Germinal center (tissue), 1 donor: Measurements from ENCODE around the gene CASP3.
"Not testable (repeated sequence)": the region's sequence is repeated elsewhere in the genome, so short reads cannot be mapped to it uniquely, and the experiment has no call there.

ENCODE experiments used
- DNase-seq: peaks from one replicate; pipeline ENCODE4 v3.0.0; 2012; ENCODE audit warnings: mixed read lengths, low spot score

CASP3 gene

DNA sequence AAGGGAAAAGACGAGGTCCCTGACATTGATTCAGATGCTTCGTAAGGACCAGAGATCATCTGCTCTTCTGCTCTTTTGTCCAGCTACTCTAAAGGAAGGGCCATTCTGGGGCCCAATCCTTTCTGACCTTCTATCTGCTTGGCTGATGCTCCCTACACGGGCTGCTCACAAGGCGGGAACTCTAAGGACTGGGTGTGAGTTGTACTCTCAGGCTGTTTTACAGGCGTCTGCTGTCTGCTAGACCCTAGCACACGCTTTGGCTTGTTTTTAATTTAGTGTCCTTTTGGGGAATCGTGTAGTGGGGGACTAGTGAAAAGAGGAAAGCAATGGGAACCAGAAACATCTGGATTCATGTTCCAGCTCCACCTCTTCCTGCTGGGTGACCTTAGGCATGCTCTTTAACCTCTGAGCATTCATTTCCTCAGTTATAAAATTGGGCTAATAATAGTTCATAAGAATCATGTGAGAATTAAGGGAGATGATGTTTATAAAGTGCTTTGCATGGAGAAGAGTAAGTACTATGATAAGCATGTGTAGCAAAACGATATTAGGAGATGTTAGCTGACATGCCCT is 53.1 kb downstream of the CASP3 start:
- DNase-seq, result no peak

DNA sequence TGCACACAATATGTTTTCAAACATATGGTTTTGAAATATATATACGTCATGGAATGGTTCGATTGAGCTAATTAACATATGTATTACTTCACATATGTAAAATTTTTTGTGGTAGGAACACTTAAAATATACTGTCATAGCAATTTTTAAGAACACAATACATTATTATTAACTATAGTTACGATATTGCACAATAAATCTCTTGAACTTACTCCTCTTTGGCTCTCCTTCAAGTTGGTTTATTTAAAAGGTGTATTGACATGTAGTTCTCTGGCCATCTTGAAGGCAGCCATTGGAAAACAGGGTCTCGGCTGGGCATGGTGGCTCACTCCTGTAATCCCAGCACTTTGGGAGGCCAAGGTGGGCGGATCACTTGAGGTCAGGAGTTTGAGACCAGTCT is 53.8 kb downstream of the CASP3 start:
- DNase-seq, result no peak

DNA sequence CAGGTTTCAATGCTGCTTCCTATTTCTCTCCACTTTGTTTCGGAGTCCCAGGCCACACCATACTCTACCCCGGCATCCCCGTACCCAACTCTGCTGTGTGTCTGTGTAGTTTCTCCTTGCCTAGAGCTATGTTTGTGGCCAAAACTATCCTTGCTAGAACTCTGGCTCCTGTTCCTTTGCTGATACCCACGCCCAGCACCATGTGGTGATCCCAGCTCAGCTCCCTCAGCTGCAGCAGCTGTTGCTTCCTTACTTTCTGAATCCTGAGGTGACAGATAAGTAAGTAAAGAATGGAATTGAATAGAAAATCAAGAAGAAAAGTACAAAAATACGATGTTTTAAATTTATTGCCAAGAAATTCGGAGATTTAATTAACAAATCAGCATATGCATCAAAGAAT is 55.8 kb downstream of the CASP3 start:
- DNase-seq, result no peak

DNA sequence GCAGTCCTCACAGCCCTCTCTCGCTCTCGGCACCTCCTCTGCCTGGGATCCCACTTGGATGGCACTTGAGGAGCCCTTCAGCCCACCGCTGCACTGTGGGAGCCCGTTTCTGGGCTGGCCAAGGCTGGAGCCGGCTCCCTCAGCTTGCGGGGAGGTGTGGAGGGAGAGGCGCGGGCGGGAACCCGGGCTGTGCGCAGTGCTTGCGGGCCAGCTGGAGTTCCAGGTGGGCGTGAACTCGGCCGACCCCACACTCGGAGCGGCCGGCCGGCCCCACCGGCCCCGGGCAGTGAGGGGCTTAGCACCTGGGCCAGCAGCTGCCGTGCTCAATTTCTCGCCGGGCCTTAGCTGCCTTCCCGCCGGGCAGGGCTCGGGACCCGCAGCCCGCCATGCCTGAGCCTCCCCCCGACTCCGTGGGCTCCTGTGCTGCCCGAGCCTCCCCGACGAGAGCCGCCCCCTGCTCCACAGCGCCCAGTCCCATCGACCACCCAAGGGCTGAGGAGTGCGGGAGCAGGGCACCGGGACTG is 57.4 kb downstream of the CASP3 start:
- not testable (repeated sequence) for DNase-seq

DNA sequence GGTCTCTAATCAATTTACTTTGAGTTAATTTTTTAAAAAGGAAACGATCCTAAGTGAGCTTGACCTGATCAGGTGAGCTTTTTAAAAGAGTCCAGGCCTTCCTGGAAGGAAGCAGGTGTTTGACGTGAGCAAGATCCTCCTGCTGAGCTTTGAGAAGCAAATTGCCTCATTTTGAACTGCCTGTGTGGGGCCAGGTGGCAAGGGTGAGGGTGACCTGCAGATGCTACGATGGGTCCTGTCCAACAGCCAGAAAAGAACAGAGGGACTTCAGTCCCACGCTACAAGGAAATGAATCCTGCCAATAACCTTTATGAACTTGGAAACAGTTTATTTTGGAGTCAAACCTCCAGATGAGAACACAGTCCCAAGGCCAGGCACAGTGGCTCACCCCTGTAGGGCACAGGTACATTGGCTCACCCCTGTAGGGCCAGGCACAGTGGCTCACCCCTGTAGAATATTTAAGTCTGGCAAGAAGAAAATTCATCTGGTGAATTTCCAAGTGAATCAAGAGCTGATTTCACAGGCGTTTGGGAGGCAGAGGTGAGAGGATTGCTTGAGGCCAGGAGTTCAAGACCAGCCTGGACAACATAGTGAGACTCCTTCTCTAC is 58.1 kb downstream of the CASP3 start:
- DNase-seq, result no peak

DNA sequence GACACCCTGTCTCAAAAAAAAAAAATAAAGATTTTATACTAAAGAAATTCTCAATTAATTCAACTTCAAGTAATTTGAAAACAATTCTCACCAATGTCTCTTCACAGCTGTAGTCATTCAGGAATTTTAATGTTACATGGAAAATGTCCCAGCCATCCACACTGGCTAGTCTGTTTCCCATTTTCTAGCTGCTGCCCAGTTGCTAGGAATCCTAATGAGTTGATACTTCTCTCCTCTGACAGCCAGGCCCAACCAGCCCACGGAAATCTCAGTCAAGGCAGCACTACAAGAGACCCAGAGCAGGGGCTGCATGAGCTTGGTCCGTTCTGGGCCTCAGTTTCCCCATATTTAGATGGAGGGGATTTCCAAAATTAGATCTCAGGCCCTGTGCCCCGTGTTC is 59.1 kb downstream of the CASP3 start:
- DNase-seq, result no peak

DNA sequence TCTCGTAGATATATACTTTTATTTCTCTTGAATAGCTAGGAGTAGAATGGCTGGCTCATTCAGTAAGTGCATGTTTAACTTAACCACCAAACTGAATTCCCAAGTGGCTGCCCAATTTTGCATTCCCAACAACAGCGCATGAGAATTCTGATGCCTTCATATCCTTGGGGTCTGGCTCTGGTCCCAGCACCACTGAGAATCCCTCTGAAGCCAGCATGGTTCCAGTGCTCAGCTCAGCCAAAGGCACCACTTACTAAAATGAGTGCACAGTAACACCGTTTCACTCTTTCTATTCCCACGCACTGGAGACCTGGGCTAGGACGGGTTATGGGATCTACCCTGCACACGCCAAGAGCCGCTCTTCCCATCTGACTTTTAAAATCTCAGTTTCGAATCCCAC is 60.4 kb downstream of the CASP3 start:
- no peak for DNase-seq

DNA sequence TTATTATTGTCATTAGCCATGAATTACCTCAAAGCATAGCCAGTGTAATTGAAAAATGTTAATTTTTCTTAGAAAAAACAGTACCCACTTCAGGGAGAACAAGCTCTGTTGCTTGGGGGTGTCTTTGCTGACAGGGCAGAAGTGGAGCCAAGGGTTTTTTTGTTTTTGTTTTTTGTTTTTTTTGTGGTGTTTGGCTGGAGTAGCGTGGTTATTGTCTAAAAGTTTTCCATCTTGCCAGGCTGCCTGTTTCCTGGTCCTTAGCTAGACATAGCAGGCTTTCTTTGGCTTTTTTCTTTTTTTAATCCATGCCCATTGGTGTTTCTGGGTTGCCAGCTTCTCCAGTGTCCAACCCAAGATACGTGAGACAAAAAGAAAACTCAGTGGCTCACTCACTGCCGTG is 61.5 kb downstream of the CASP3 start:
- no peak for DNase-seq

DNA sequence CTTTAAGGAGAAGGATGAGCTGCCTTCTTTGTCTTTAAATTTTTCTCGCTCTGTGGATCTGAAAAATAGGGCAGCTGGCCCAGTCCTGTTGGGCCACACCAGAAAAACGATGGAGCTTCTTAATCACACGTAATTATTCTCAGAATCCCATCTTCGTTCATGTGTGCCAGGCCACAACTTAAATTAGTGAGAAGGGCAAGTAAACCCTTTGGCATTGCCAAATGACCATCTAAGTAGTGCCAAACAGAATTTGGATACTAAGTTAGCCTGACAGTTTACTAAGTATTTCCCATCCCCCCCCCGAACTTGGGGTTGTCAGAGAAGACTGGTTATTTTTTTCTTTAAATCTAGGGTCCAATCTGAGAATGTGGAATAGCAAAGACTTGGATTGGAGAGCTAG is 62.0 kb downstream of the CASP3 start:
- no peak for DNase-seq

DNA sequence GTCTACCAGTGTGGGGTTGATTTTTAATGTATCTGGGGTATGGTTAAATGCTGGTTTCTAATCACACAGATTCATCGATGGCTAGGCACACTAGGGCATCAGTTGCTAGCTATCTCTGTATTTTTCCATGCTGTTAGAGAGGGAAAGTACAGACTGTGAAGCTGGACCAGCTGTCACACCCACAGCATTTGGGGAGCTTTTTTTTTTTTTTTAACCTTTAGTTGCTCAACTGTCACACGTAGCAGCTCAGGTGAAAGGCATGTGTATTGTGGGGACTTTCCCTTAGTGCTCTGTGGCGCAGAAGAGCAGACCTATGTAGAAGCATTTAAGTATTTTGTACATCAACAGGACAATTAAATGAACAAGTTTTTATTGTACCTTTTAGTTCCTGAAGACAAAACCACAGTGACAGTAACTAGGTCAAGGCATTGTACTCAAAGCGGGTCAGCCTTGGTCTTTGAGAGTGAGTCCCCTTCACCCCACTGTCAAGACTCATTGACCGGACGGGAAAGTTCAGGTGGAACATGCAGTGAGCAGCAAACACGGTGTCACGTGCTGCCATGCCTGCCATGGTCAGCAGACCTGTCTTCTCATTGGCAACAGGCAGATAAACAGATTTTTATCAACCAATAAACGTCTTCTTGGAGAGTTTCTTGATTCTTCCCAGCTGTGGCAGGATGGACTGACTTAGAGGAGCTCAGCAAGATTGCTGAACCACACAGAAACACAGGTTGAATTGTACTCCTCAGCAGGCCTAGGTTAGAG is 65.3 kb downstream of the CASP3 start:
- peak; percentile 15 for DNase-seq
